SH-SY5Y (cell line): Measurements from ENCODE around the gene ITPR2.

ENCODE experiments used
- GATA2 ChIP-seq: IDR thresholded peaks from 2 replicates; pipeline ENCODE4 v1.6.1; 2011; ENCODE audit warnings: mild to moderate bottlenecking, low read depth, low read length
- GATA3 ChIP-seq: IDR thresholded peaks from 2 replicates; pipeline ENCODE4 v1.6.1; 2011; ENCODE audit warnings: low read depth, mild to moderate bottlenecking, low read length, moderate library complexity

The ITPR2 gene

GRCh38 chr12:26554332-26554731 lies 278.7 kb downstream of the ITPR2 start:
- TF ChIP-seq GATA3 (no peak), GATA2 (no peak)

GRCh38 chr12:26551385-26551784 lies 281.6 kb downstream of the ITPR2 start:
- no peak for TF ChIP-seq GATA3
- no peak for TF ChIP-seq GATA2

GRCh38 chr12:26548227-26548626 lies 284.8 kb downstream of the ITPR2 start:
- TF ChIP-seq GATA2 (no peak), GATA3 (no peak)

- TF ChIP-seq GATA2 (no peak), GATA3 (no peak)
Measured at GRCh38 chr12:26546535-26547314, 286.3 kb downstream of the ITPR2 start.

- no peak for TF ChIP-seq GATA2
- TF ChIP-seq GATA3 = no peak
Measured at GRCh38 chr12:26539131-26539530, 293.9 kb downstream of the ITPR2 start.

- TF ChIP-seq GATA2 = no peak
- TF ChIP-seq GATA3 = no peak
Measured at GRCh38 chr12:26537651-26538050, 295.3 kb downstream of the ITPR2 start.

GRCh38 chr12:26537126-26537525 lies 295.9 kb downstream of the ITPR2 start:
- TF ChIP-seq GATA2 (no peak), GATA3 (no peak)

GRCh38 chr12:26535826-26536225 lies 297.2 kb downstream of the ITPR2 start:
- TF ChIP-seq GATA3 (no peak), GATA2 (no peak)

- TF ChIP-seq GATA3 (no peak), GATA2 (no peak)
Measured at GRCh38 chr12:26534071-26534470, 298.9 kb downstream of the ITPR2 start.

GRCh38 chr12:26533211-26533610 lies 299.8 kb downstream of the ITPR2 start:
- no peak for TF ChIP-seq GATA3
- TF ChIP-seq GATA2 = no peak

- TF ChIP-seq GATA2 (no peak), GATA3 (no peak)
Measured at GRCh38 chr12:26530461-26530860, 302.5 kb downstream of the ITPR2 start.

- no peak for TF ChIP-seq GATA2
- TF ChIP-seq GATA3 = no peak
Measured at GRCh38 chr12:26528943-26529342, 304.1 kb downstream of the ITPR2 start.

- TF ChIP-seq GATA2 (no peak), GATA3 (no peak)
Measured at GRCh38 chr12:26527682-26528081, 305.3 kb downstream of the ITPR2 start.

GRCh38 chr12:26524862-26525465 lies 308.0 kb downstream of the ITPR2 start:
- TF ChIP-seq GATA3 (no peak), GATA2 (no peak)

- TF ChIP-seq GATA2 = peak; percentile 91
- peak; percentile 64; the same call in 1 of the 2 replicates for TF ChIP-seq GATA3
Measured at GRCh38 chr12:26523708-26524150, 309.3 kb downstream of the ITPR2 start.

- TF ChIP-seq GATA3 (no peak), GATA2 (no peak)
Measured at GRCh38 chr12:26520869-26521268, 312.1 kb downstream of the ITPR2 start.
